HEK293 (cell line): ENCODE measurements around the gene TGM5.

Source experiments
- CTCF ChIA-PET: fragments of 350-600 bp; formaldehyde crosslinking; extraction: SDS; loops from one replicate; lab custom pipeline; 2021; ENCODE audit warnings: antibody characterized with exemption; lab: Yijun Ruan, JAX
- POLR2A ChIA-PET: fragments of 300-600 bp; formaldehyde crosslinking; extraction: SDS; loops from one replicate; lab custom pipeline; 2020; ENCODE audit warnings: antibody characterized with exemption, inconsistent platforms; lab: Yijun Ruan, JAX
- H3K27ac ChIP-seq: fragments of 200-500 bp; sonication (Bioruptor generic); 2 replicates; pipeline ENCODE4 v1.5.1; 2014; ENCODE audit warnings: low read depth, low read length, control low read depth, inconsistent platforms; ENCODE audit errors: extremely low read depth
- H3K36me3 ChIP-seq, 2 experiments: fragments of 200-500 bp in 1 of 2; sonication (Bioruptor generic) in 1 of 2; 1 replicate in 1 of 2; 2 replicates in 1 of 2; pipeline ENCODE4 v1.5.1; 2014 to 2017; ENCODE audit warnings: inconsistent platforms in 2 of 2, low read length in 2 of 2; ENCODE audit not compliant: control insufficient read depth in 2 of 2, insufficient read depth in 1 of 2
- H3K4me1 ChIP-seq: fragments of 200-500 bp; sonication (Bioruptor generic); 2 replicates; pipeline ENCODE4 v1.5.1; 2014; ENCODE audit warnings: mild to moderate bottlenecking, low read length, inconsistent platforms; ENCODE audit not compliant: control insufficient read depth, insufficient read depth
- H3K4me3 ChIP-seq: 2 replicates; pipeline ENCODE4 v1.5.1; 2011; ENCODE audit warnings: low read depth, mild to moderate bottlenecking, control low read depth, low read length, moderate library complexity
- H3K9me3 ChIP-seq: fragments of 200-500 bp; sonication (Bioruptor generic); 2 replicates; pipeline ENCODE4 v1.5.1; 2014; ENCODE audit warnings: low read depth, low read length, inconsistent platforms; ENCODE audit not compliant: control insufficient read depth, insufficient read depth
- GLI2 ChIP-seq: fragments of 450-650 bp; formaldehyde crosslinking; IDR thresholded peaks from 2 replicates; pipeline ENCODE4; 2017; ENCODE audit warnings: missing biosample characterization, missing genetic modification characterization, low read depth, borderline replicate concordance
- HOXD13 ChIP-seq: sonication (generic); formaldehyde crosslinking; IDR thresholded peaks from 2 replicates; pipeline ENCODE4 v1.8.0; 2022; ENCODE audit warnings: missing genetic modification reagents, borderline replicate concordance
- KLF1 ChIP-seq: fragments of 450-650 bp; formaldehyde crosslinking; IDR thresholded peaks from 2 replicates; pipeline ENCODE4 v1.5.1; 2016; ENCODE audit warnings: missing biosample characterization, missing genetic modification characterization
- KLF10 ChIP-seq: fragments of 450-650 bp; IDR thresholded peaks from 2 replicates; pipeline ENCODE4 v1.5.1; 2018; ENCODE audit warnings: missing biosample characterization, mild to moderate bottlenecking, missing genetic modification characterization
- MZF1 ChIP-seq: fragments of 450-650 bp; formaldehyde crosslinking; IDR thresholded peaks from 2 replicates; pipeline ENCODE4 v1.5.1; 2017; ENCODE audit warnings: missing biosample characterization, missing genetic modification characterization, borderline replicate concordance
- PRDM2 ChIP-seq: fragments of 450-650 bp; formaldehyde crosslinking; IDR thresholded peaks from 2 replicates; pipeline ENCODE4 v1.5.1; 2016; ENCODE audit warnings: missing biosample characterization, missing genetic modification characterization, borderline replicate concordance
- ZBTB17 ChIP-seq: fragments of 450-650 bp; formaldehyde crosslinking; IDR thresholded peaks from 2 replicates; pipeline ENCODE4 v1.5.1; 2016; ENCODE audit warnings: missing biosample characterization, missing genetic modification characterization
- ZBTB20 ChIP-seq: fragments of 450-650 bp; formaldehyde crosslinking; IDR thresholded peaks from 2 replicates; pipeline ENCODE4 v1.5.1; 2016; ENCODE audit warnings: missing biosample characterization, missing genetic modification characterization
- ZFP37 ChIP-seq: fragments of 450-650 bp; formaldehyde crosslinking; IDR thresholded peaks from 2 replicates; pipeline ENCODE4 v1.5.1; 2016; ENCODE audit warnings: missing biosample characterization, missing genetic modification characterization
- ZNF133 ChIP-seq: fragments of 450-650 bp; formaldehyde crosslinking; IDR thresholded peaks from 2 replicates; pipeline ENCODE4 v1.5.1; 2016; ENCODE audit warnings: missing biosample characterization, missing genetic modification characterization
- ZNF140 ChIP-seq: fragments of 450-650 bp; formaldehyde crosslinking; IDR thresholded peaks from 2 replicates; pipeline ENCODE4 v1.5.1; 2016; ENCODE audit warnings: missing biosample characterization, missing genetic modification characterization
- ZNF155 ChIP-seq: fragments of 450-650 bp; formaldehyde crosslinking; IDR thresholded peaks from 2 replicates; pipeline ENCODE4 v1.5.1; 2016; ENCODE audit warnings: missing biosample characterization, missing genetic modification characterization
- ZNF366 ChIP-seq: fragments of 450-650 bp; formaldehyde crosslinking; conservative IDR thresholded peaks from 2 replicates; pipeline ENCODE4 v1.5.1; 2016; ENCODE audit warnings: missing biosample characterization, missing genetic modification characterization
- ZNF37A ChIP-seq: fragments of 450-650 bp; IDR thresholded peaks from 2 replicates; pipeline ENCODE4 v1.5.1; 2018; ENCODE audit warnings: missing biosample characterization, missing genetic modification characterization
- ZNF513 ChIP-seq: fragments of 450-650 bp; IDR thresholded peaks from 2 replicates; pipeline ENCODE4 v1.5.1; 2018; ENCODE audit warnings: missing biosample characterization, missing genetic modification characterization
- ZNF529 ChIP-seq: fragments of 450-650 bp; formaldehyde crosslinking; IDR thresholded peaks from 2 replicates; pipeline ENCODE4 v1.5.1; 2017; ENCODE audit warnings: missing genetic modification characterization, missing biosample characterization; ENCODE audit not compliant: insufficient replicate concordance
- ZNF544 ChIP-seq: fragments of 450-650 bp; formaldehyde crosslinking; IDR thresholded peaks from 2 replicates; pipeline ENCODE4 v1.5.0; 2017; ENCODE audit warnings: missing biosample characterization, missing genetic modification characterization
- ZNF560 ChIP-seq: fragments of 450-650 bp; formaldehyde crosslinking; IDR thresholded peaks from 2 replicates; pipeline ENCODE4 v1.5.1; 2017; ENCODE audit warnings: missing biosample characterization, missing genetic modification characterization, borderline replicate concordance
- ZNF610 ChIP-seq: fragments of 450-650 bp; formaldehyde crosslinking; IDR thresholded peaks from 2 replicates; pipeline ENCODE4 v1.5.1; 2016; ENCODE audit warnings: missing biosample characterization, missing genetic modification characterization, borderline replicate concordance
- ZNF623 ChIP-seq: fragments of 450-650 bp; formaldehyde crosslinking; IDR thresholded peaks from 2 replicates; pipeline ENCODE4 v1.5.1; 2016; ENCODE audit warnings: missing biosample characterization, missing genetic modification characterization
- ZNF629 ChIP-seq: fragments of 450-650 bp; formaldehyde crosslinking; IDR thresholded peaks from 2 replicates; pipeline ENCODE4 v1.5.1; 2017; ENCODE audit warnings: missing biosample characterization, missing genetic modification characterization
- ZNF645 ChIP-seq: fragments of 450-650 bp; formaldehyde crosslinking; IDR thresholded peaks from 2 replicates; pipeline ENCODE4; 2016; ENCODE audit warnings: missing biosample characterization, missing genetic modification characterization
- ZNF677 ChIP-seq: fragments of 450-650 bp; IDR thresholded peaks from 2 replicates; pipeline ENCODE4 v1.5.0; 2018; ENCODE audit warnings: missing biosample characterization, mild to moderate bottlenecking, missing genetic modification characterization, moderate library complexity
- ZNF777 ChIP-seq: fragments of 450-650 bp; formaldehyde crosslinking; IDR thresholded peaks from 2 replicates; pipeline ENCODE4 v1.5.1; 2017; ENCODE audit warnings: missing biosample characterization, missing genetic modification characterization, borderline replicate concordance
- ZNF785 ChIP-seq: fragments of 450-650 bp; formaldehyde crosslinking; IDR thresholded peaks from 2 replicates; pipeline ENCODE4 v1.5.1; 2016; ENCODE audit warnings: missing biosample characterization, missing genetic modification characterization
- ZNF830 ChIP-seq: fragments of 450-650 bp; IDR thresholded peaks from 2 replicates; pipeline ENCODE4 v1.5.0; 2018; ENCODE audit warnings: missing biosample characterization, missing genetic modification characterization, low read depth, mild to moderate bottlenecking, moderate library complexity
- ZNF837 ChIP-seq: fragments of 450-650 bp; formaldehyde crosslinking; IDR thresholded peaks from 2 replicates; pipeline ENCODE4 v1.5.1; 2016; ENCODE audit warnings: missing biosample characterization, missing genetic modification characterization

TGM5 gene

GRCh38 chr15:43199945-43200488 lies 66.7 kb downstream of the TGM5 start:
- Histone ChIP-seq H3K9me3 (no peaks in the 10 kb centered on the region), H3K4me1 (no peaks in the 10 kb centered on the region), H3K36me3 (peaks cover 0 to 20% of the 10 kb centered on the region in 2 experiments; a peak in 1 of 3 replicates), H3K27ac (no peak overlapping the region), H3K4me3 (no peak overlapping the region)
- ChIA-PET CTCF (no interaction called here), POLR2A (no interaction called here)
- TF ChIP-seq MZF1 (tag by site-specific recombination) (no peak), ZNF366 (tag by site-specific recombination) (no peak), ZBTB20 (tag by site-specific recombination) (no peak), ZNF777 (no peak), ZNF830 (tag by site-specific recombination) (no peak), ZNF629 (tag by site-specific recombination) (no peak), ZNF37A (tag by site-specific recombination) (no peak), ZNF645 (tag by site-specific recombination) (no peak), KLF1 (tag by site-specific recombination) (no peak), ZNF155 (tag by site-specific recombination) (no peak), ZNF529 (tag by site-specific recombination) (no peak), ZBTB17 (no peak), KLF10 (tag by site-specific recombination) (no peak), GLI2 (tag by site-specific recombination) (no peak), ZFP37 (no peak), ZNF140 (tag by site-specific recombination) (no peak)

GRCh38 chr15:43198992-43199391 lies 67.7 kb downstream of the TGM5 start:
- ChIA-PET CTCF (interaction anchor here (0.7 kb wide), 1 partner anchor 270 kb away, joined by 3 read pairs; no protein-coding TSS in a partner anchor), POLR2A (no interaction called here)
- H3K9me3 ChIP-seq, result no peaks in the 10 kb centered on the region
- no peak overlapping the region for H3K4me3 ChIP-seq
- no peaks in the 10 kb centered on the region for H3K4me1 ChIP-seq
- peaks cover 3 to 29% of the 10 kb centered on the region in 2 experiments; a peak in 1 of 3 replicates for H3K36me3 ChIP-seq
- H3K27ac ChIP-seq, result no peak overlapping the region
- no peak for TF ChIP-seq ZNF513
- TF ChIP-seq HOXD13 (CRISPR knock-in tag), result no peak
- no peak for TF ChIP-seq ZNF837 (tag by site-specific recombination)
- no peak for TF ChIP-seq PRDM2
- no peak for TF ChIP-seq ZNF544 (tag by site-specific recombination)
- TF ChIP-seq ZNF677 (tag by site-specific recombination), result no peak
- TF ChIP-seq ZNF623 (tag by site-specific recombination), result no peak
- no peak for TF ChIP-seq ZNF133 (tag by site-specific recombination)
- TF ChIP-seq ZNF560 (tag by site-specific recombination), result no peak
- no peak for TF ChIP-seq ZFP37
- TF ChIP-seq ZNF610, result no peak
- TF ChIP-seq ZNF830 (tag by site-specific recombination), result no peak
- TF ChIP-seq ZNF785 (tag by site-specific recombination), result no peak
